Measurements from ENCODE around the gene DKKL1.
A peak's percentile ranks its signal among the peaks of the same experiment; 100 is the strongest.
"Not testable (repeated sequence)": the region's sequence is repeated elsewhere in the genome, so short reads cannot be mapped to it uniquely, and the experiment has no call there.

Gene DKKL1

GRCh38 chr19:49363268-49364082, at the start of gene DKKL1:
Gene DKKL1 (plus strand): TSS chr19:49363877. CDS start chr19:49363999, 122 bp downstream.
- peak; percentile 98 for DNase-seq (ENCODE audit: low spot score)

DNA sequence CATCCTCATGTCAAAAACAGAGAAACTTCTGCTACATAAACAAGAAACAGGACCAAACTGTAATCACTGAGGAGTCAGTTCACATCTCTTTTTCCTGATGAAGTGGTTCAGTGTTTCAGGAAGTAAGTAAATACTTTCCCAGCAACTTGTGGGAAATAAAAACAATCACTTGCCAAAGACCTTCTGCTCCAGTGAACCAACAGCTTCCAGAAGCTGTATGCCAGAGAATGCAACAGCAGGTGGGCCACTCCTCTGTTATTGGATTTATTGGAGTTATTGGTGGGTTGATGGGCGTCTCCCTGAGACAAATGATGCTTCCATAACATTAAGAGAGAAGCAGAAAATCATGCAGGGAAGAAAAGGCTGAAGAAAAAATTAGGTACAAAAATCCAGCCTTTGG, 48.6 kb upstream of the DKKL1 start:
- no peak for DNase-seq (ENCODE audit: low spot score)

DNA sequence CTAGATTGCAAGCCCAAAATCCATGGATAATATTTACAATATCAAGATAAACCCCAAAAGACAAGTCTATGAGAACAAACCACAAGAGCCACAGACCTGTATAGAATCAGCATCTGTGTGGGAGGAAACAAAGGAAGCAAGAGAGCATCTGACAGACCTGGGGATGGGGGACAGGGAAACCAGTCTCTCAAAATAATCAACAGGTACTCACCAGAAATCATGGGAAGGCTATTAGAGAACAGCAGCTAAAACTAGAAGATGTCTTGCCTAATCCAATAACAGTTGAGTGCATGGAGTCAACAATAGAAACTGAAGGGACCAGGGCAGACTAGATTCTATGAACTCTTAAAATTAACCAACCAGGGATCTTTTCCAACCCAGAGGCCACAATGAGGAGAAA, 47.4 kb upstream of the DKKL1 start:
- DNase-seq (ENCODE audit: low spot score), result no peak

DNA sequence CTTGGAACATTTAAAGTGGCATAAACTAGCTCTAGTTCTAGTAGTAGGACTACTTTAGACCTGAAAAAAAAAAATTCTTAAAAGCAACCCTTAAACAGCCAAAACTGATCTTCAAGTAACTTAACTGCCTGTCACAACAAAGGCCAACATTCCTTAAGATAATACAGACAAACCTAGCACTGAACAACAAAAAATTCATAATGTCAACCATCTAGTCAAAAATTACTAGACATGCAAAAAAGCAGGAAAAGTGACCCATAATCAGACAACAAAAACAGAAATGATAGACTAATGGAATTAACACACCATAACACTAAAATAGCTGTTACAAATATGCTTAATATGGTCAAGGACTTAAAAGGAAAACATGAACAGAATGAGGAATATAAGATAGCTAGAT, 45.4 kb upstream of the DKKL1 start:
- DNase-seq (ENCODE audit: low spot score), result no peak

- no peak for DNase-seq (ENCODE audit: low spot score)
Measured at GRCh38 chr19:49324801-49325576, 38.7 kb upstream of the DKKL1 start, which contains the start of gene SLC6A16. Gene SLC6A16 (minus strand): TSS chr19:49325191. CDS start chr19:49311347, 13,844 bp downstream.

GRCh38 chr19:49325756-49326155, 37.9 kb upstream of the DKKL1 start:
- not testable (repeated sequence) for DNase-seq (ENCODE audit: low spot score)

GRCh38 chr19:49326165-49326704, 37.4 kb upstream of the DKKL1 start:
- DNase-seq (ENCODE audit: low spot score), result peak; percentile 87

GRCh38 chr19:49327878-49328544, 35.7 kb upstream of the DKKL1 start:
- DNase-seq (ENCODE audit: low spot score), result peak; percentile 90

DNA sequence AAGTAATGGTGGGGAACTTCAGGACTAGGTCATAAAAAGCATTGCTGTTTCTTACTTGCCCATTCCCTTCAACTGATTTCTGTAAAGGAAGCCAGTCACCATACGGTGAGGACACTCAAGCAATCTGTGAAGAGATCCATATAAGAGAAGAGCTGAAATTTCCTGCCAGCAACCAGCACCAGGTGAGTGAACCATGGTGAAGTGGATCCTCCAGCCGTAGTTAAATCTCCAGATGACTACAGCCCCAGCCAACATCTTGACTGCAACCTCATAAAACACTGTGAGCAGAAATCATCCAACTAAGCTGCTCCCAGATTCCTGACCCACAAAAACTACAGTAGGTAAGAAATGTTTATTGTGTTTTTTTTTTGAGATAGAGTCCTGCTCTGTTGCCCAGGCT, 34.9 kb upstream of the DKKL1 start:
- DNase-seq (ENCODE audit: low spot score), result no peak

DNA sequence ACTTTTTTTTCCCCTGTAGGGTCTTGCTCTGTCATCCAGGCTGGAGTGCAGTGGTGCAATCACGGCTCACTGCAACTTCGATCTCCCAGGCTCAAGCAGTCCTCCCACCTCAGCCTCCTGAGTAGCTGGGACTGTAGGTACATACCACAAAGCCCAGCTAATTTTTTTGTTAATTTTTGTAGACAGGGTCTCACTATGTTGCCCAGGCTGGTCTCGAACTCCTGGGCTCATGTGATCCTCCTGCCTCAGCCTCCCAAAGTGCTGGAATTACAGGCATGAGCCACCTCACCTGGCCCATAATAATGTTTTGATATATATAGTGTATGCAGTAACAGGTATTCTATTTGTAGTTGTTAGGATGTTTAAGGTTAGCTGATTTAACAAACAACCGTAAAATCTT, 32.5 kb upstream of the DKKL1 start:
- not testable (repeated sequence) for DNase-seq (ENCODE audit: low spot score)

DNA sequence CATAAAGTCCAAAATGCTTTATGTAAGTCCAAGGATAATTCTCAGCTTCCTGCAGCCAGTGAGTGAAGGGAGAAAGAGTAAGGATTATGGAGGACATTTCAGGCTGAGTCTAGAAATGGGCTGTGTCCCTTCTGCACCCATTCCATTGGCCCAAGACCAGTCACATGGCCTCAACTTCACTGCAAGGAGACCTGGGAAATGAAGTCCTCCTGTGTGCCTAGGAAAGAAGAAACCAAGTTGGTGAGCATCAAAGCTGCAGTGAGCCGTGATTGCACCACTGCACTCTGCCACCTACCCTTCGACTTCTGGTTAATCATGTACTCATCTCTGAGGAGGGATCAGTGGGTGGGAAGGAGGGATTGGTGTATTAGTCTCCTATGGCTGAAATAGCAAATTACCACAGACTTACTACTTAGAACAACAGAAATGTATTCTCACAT, 32.0 kb upstream of the DKKL1 start:
- DNase-seq (ENCODE audit: low spot score), result peak; percentile 92

- DNase-seq (ENCODE audit: low spot score), result not testable (repeated sequence)
Measured at GRCh38 chr19:49332691-49333417, 30.8 kb upstream of the DKKL1 start.

GRCh38 chr19:49333418-49333805, 30.3 kb upstream of the DKKL1 start:
- no peak for DNase-seq (ENCODE audit: low spot score)

DNA sequence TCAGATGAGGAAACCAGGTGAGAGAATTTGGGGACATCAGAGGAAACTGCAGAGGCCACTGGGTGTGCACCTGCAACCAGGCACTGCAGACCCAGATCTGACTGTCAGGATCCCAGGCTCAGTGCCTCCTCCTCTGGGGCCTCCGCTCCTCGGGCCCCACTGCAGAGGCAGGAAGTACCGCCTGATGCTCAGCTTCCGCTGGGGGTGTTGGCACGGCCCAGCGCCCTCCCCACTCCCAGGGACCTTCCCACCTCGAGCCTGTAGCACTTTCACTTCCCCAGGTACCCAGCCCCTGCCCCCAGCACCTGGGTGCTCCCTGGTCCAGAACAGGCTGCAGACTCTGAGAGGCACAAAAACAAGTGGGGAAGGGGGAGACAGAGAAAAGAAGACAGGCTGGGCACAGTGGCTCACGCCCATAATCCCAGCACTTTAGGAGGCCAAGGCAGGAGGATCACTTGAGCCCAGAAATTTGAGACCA, 29.8 kb upstream of the DKKL1 start:
- peak; percentile 92 for DNase-seq (ENCODE audit: low spot score)

- peak; percentile 88 for DNase-seq (ENCODE audit: low spot score)
Measured at GRCh38 chr19:49335071-49335783, 28.4 kb upstream of the DKKL1 start, which contains the start of gene CD37. Gene CD37 (plus strand): TSS chr19:49335406. CDS start chr19:49335541, 135 bp downstream.

DNA sequence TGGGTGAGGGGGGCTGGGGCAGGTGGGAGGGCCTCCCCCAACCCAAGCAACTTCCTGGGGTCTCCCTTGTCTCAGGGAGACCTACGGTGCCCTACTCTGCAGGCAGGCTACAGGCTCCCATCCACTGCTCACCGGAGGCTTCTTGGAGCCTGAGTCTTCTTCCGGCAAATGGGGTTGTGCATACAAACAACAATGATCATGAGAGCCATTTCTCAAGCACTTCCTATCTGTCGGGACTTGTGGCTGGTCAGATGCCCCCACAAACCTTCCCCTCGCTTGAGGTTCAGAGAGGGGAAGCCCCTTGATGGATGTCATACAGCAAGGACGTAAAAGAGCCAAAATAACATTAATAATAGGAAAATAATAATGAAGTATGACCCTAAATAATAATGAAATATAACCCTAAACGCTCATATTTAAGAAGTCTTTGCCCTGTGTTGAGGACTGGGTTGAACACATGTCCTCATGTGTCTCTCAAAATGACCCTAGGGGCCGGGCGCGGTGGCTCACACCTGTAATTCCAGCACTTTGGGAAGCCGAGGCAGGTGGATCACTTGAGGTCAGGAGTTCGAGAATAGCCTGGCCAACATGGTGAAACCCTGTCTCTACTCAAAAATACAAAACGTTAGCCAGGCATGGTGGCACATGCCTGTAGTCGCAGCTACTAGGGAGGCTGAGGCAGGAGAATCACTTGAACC, 27.7 kb upstream of the DKKL1 start:
- DNase-seq (ENCODE audit: low spot score), result peak; percentile 64

GRCh38 chr19:49336482-49337266, 27.0 kb upstream of the DKKL1 start:
- DNase-seq (ENCODE audit: low spot score), result no peak

DNA sequence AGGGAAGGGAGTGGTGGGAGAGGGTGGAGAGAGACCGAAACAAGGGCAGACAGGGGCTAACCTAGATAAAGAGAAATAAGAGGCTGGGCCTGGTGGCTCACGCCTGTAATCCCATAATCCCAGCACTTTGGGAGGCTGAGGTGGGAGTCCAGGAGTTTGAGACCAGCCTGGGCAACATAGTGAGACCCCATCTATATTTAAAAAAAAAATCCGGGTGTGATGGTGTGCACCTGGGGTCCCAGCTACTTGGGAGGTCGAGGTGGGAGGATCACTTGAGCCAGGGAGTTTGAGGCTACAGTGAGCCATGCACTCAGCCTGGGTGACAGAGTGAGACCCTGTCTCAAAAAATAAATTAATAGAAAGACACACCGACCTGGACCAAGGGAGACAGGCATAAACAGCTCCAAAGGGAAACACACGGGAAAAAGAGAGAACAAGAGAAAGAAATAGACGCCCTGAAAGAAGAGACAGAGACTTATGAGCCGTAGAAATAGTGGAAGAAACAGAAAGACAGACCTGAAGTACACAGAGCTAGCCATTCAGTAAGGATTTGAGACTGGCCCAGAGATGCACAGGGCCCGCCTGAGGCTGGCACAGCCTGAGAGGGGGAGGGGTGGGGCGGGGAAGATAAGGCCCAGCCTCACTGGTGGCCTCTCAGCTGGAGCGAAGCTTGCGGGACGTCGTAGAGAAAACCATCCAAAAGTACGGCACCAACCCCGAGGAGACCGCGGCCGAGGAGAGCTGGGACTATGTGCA, 26.2 kb upstream of the DKKL1 start:
- no peak for DNase-seq (ENCODE audit: low spot score)

Measured in NAMALWA (cell line).